Testis (tissue), 3 donors: ENCODE data around the gene C16orf54. TPM values are rescaled to one million over a fixed set of nuclear protein-coding genes. Genes with fewer than 3 reads are reported as not detected.
"Not testable (repeated sequence)": the region's sequence is repeated elsewhere in the genome, so short reads cannot be mapped to it uniquely, and the experiment has no call there.

Experiments used
- DNase-seq: peaks from one replicate; pipeline ENCODE4 v3.0.0-alpha.2; 2019
- H3K27ac ChIP-seq, 2 donors: fragments of 200-600 bp; sonication (generic); one replicate each; pipeline ENCODE4 v1.5.1; 2019
- H3K27me3 ChIP-seq: fragments of 200-600 bp; sonication (generic); one replicate; pipeline ENCODE4 v1.5.1; 2019
- H3K36me3 ChIP-seq: fragments of 200-600 bp; sonication (generic); one replicate; pipeline ENCODE4 v1.5.1; 2017; ENCODE audit warnings: low read depth; ENCODE audit errors: missing control alignments
- H3K4me1 ChIP-seq: fragments of 200-600 bp; sonication (generic); one replicate; pipeline ENCODE4 v1.5.1; 2019
- H3K4me3 ChIP-seq, 2 donors: fragments of 200-600 bp; sonication (generic); one replicate each; pipeline ENCODE4 v1.5.1; 2017 to 2019
- H3K9me3 ChIP-seq: fragments of 200-600 bp; sonication (generic); one replicate; pipeline ENCODE4 v1.5.1; 2017
- POLR2A ChIP-seq: fragments of 450-650 bp; IDR thresholded peaks from one replicate; pipeline ENCODE4 v1.6.1; 2017; ENCODE audit warnings: antibody characterized with exemption, mild to moderate bottlenecking, moderate library complexity
- WGBS, 2 donors: methylation state at CpG; one replicate each; pipeline ENCODE4 v1.1.5; 2018; 5-methylcytosine and 5-hydroxymethylcytosine counted together
- intact Hi-C: fragments of 100-400 bp; cut with DNase I; formaldehyde crosslinking; loops from one replicate; pipeline ENCODE4 v1.15.1; 2023; ENCODE audit warnings: low total_unique reads
- polyA plus RNA-seq: library from polyadenylated mRNA; stranded (reverse); fragments of 350-450 nt; fragmentation: Illumina TruSeq; extraction: RNeasy Lipid Tissue Mini Kit (QIAGEN cat#74804); gene quantifications from one replicate; pipeline ENCODE4 v1.2.3, GENCODE V29; 2014; ENCODE audit warnings: low read depth, low replicate concordance; ENCODE audit not compliant: insufficient read depth
- total RNA-seq, 2 donors: library from RNA; depleted of rRNA; stranded (reverse); fragments of >200 nt; gene quantifications; one replicate each; pipeline ENCODE4 v1.2.3, GENCODE V29; 2016
- TF ChIP-seq, protein P1 (sequence below), 3 experiments: fragments of 450-650 bp in 2 of 3; fragments of 200-600 bp in 1 of 3; sonication (generic) in 1 of 3; IDR thresholded peaks; one replicate each; pipeline ENCODE4 v1.5.1; 2016 to 2019; ENCODE audit warnings: antibody characterized with exemption in 3 of 3, mild to moderate bottlenecking in 2 of 3, moderate library complexity in 1 of 3

The C16orf54 gene
- total and polyA plus RNA-seq, 3 donors from 2014 or later = 0.31 to 1.1 (median 0.79) TPM

DNA sequence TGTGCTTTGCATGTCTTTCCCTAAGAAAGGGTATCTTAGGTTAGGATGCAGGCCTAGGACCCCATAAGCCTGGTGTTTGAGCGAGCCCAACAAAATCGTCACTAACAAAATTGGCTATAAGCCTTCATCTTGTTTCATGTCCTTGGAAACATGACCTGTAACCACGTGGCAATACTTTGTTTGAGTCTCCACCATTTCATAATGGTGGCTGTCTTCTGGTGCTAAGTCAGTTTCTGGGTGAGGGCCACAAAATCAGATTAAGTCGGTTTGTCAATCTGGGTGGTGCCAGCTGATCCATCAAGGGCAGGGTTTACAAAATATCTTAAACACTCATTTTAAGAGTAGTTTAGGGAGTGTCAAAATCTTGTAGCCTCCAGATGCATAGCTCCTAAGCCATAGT is 33.0 kb downstream of the C16orf54 start:
- no peaks in the 10 kb centered on the region for H3K9me3 ChIP-seq
- H3K36me3 ChIP-seq = no peaks in the 10 kb centered on the region
- no peak overlapping the region for H3K4me3 ChIP-seq
- no peak overlapping the region for H3K27ac ChIP-seq
- no peaks in the 10 kb centered on the region for H3K27me3 ChIP-seq
- TF ChIP-seq, protein P1, sequence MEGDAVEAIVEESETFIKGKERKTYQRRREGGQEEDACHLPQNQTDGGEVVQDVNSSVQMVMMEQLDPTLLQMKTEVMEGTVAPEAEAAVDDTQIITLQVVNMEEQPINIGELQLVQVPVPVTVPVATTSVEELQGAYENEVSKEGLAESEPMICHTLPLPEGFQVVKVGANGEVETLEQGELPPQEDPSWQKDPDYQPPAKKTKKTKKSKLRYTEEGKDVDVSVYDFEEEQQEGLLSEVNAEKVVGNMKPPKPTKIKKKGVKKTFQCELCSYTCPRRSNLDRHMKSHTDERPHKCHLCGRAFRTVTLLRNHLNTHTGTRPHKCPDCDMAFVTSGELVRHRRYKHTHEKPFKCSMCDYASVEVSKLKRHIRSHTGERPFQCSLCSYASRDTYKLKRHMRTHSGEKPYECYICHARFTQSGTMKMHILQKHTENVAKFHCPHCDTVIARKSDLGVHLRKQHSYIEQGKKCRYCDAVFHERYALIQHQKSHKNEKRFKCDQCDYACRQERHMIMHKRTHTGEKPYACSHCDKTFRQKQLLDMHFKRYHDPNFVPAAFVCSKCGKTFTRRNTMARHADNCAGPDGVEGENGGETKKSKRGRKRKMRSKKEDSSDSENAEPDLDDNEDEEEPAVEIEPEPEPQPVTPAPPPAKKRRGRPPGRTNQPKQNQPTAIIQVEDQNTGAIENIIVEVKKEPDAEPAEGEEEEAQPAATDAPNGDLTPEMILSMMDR (IDR thresholded peaks at IDR 0.05) = no peak
- TF ChIP-seq POLR2A = no peak
- H3K4me1 ChIP-seq = peaks cover 5% of the 10 kb centered on the region
- intact Hi-C loops = no loop called here
- WGBS, 2 donors = 62 to 67% methylated on average over 4 of the region's 4 CpGs
- DNase-seq = no peak

DNA sequence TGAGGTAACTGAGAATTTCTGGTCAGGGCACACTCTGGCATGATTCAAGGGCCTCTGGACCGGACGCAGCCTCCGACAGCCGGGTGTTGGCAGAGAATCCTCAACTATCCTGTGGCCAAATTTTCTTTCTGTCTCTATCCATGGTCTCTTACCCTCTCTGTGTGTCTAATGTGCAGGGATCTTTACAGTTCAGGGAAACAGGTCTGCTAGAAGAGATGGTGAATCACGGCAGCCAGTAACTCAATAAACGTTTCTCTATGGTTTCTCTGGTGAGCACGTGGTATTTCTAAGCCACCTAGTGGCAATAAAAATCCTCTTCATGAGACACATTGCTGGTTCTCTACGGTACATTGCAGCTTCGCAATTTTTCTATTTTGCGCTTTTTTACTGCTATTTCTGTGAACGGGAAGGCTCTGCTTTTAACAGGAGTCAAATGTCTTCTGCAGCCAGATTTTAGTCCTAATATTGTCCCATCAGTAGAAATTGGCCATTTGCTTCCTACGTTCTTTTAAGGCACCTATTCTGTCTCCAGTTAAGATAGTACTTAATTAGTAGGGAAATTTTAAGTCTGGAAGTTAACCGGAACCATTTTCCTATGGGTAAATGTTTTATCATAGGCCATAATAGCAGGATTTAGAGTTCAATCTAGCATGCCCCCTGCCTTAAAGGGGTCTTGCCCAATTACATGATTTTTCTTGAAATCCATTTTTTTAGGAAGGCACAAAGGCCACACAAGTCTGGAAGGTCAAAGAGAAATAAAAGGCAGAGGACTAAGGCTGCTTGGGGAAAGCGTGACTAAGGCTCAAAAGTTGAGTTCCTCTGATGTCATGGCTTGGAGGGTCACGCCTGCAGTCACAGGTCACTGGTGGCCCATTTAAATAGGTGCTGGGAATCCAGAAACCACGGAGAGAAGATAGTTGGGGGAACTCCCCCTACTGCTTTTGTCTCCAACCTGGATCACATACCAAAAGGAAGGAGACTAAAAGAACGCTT is 35.3 kb downstream of the C16orf54 start:
- Histone ChIP-seq H3K27me3 (no peaks in the 10 kb centered on the region), H3K36me3 (no peaks in the 10 kb centered on the region), H3K4me3 (no peak overlapping the region), H3K9me3 (no peaks in the 10 kb centered on the region), H3K27ac (no peak overlapping the region), H3K4me1 (peaks cover 5% of the 10 kb centered on the region)
- no peak for TF ChIP-seq POLR2A
- TF ChIP-seq, protein P1 (IDR thresholded peaks at IDR 0.05) = peak in 2 of 3 experiments; percentile 53 to 75
- 36 to 47% methylated on average over 17 of the region's 17 CpGs for WGBS, 2 donors
- intact Hi-C loops = no loop called here
- peak; percentile 35 for DNase-seq

DNA sequence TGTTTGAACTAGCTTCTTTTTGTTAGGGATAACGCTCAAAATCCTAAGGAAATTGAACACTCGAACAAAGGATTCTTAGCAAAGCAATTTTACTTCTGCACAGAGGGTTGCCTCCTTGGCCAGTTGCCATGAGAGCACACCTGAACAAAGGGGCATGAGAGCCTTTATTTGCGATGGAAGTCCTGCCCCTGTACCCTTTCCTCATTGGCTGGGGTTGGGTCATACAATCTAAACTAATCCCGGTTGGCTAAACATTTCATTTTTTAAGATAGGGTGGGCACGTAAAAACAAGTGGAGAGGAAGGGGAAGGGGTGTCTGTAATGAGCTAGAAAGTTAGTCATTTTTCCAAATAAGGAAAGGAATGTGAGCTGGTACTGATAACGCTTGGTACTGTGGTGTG is 36.1 kb downstream of the C16orf54 start:
- 56 to 65% methylated on average over 6 of the region's 6 CpGs for WGBS, 2 donors
- DNase-seq, intact Hi-C loops: not testable (repeated sequence)

DNA sequence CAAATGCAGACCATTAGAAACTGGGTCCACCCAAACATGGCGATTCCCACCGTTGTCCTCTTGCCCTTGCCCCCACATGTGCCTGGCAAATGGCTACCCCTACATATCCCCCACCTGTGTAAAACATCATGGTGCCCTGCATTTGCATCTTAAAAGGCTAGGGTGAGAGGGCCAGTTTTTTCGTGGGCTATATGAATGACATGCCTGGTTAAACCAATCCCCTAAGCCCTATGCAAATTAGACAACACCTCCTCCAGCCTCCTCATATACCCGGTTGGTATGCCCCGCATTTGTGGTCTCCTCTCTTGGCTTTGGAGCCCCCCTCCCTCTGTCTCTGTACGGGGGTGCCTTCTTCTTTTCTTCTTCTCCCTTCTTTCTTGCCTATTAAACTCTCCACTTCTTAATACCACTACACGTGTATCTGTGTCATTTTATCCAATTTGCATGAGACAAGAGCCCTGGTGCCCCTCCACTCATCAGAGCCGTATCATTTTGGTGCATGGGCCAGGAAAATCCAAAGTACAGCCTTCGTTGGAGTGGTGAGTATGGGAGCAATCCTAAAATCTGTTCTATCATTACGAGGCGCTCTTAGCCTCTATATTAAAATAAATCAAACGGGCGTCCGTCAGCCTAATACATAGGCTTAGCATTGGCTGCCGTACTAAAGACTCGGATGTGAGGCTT is 36.7 kb downstream of the C16orf54 start:
- TF ChIP-seq, protein P1 (IDR thresholded peaks at IDR 0.05) = no peak
- no peak for TF ChIP-seq POLR2A
- no peak for DNase-seq
- intact Hi-C loops = no loop called here
- Histone ChIP-seq H3K4me1 (peaks cover 5% of the 10 kb centered on the region), H3K27me3 (no peaks in the 10 kb centered on the region), H3K9me3 (no peaks in the 10 kb centered on the region), H3K27ac (no peak overlapping the region), H3K36me3 (no peaks in the 10 kb centered on the region), H3K4me3 (no peak overlapping the region)
- WGBS, 2 donors = 62 to 71% methylated on average over 16 of the region's 16 CpGs

More for the DNA sequence above, 36.1 kb downstream of the C16orf54 start:
- H3K4me1 ChIP-seq, H3K9me3 ChIP-seq, H3K36me3 ChIP-seq, H3K4me3 ChIP-seq, H3K27ac ChIP-seq, H3K27me3 ChIP-seq: not testable (repeated sequence)

DNA sequence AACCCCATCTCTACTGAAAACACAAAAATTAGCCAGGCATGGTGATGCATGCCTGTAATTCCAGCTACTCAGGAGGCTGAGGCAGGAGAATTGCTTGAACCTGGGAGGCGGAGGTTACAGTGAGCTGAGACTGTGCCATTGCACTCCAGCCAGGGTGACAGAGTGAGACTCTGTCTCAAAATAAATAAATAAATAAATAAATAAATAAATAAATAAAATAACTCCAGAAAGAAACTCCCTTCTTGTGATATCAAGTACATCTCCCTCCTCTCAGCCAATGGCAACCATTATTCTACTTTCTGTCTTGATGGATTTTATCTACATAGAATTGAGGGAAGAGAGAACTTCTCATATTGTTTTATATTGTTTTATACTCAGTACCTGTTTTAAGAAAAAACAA is 38.6 kb downstream of the C16orf54 start:
- H3K4me3 ChIP-seq, DNase-seq, intact Hi-C loops, H3K36me3 ChIP-seq, H3K27me3 ChIP-seq, H3K4me1 ChIP-seq, H3K27ac ChIP-seq, H3K9me3 ChIP-seq: not testable (repeated sequence)
- 100% methylated on average over 1 of the region's 1 CpG for WGBS, 2 donors
